ENCODE data around the gene CTDSP2.
"Not testable (repeated sequence)": the region's sequence is repeated elsewhere in the genome, so short reads cannot be mapped to it uniquely, and the experiment has no call there.

CTDSP2 gene

DNA sequence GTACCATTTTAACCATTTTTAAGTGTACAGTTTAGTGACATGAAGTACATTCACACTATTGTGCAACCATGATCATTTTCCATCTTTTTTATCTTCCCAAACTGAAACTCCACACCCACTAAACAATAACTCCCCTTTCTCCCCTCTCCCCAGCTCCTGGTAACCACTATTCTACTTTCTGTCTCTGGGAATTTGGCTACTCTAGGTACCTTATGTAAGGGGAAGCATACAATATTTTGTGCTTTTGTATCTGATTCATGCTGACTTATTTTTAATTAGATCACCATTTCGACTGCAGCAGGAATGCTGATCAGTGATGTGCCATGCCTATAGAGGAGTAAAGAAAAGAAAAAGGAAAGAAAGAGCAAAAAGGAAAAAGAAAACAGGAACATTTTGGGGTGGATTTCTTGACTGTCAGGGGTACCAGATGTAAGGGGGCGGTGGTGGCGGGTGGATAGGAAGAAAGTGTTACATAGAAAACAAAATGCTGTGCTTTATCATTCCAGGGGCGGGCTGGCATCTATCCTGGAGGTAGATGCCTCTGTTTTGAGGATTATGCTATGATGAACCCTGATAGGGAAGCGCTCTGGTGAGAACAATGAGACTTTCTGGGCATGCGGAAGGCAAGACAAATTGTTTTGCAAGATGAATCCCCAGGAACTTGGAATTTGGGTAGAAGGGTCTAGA lies 45.2 kb upstream of the CTDSP2 start:
- CTCF ChIA-PET, result no interaction called here
- POLR2A ChIA-PET, result interaction anchor here (1.4 kb wide), 1 partner anchor 47 kb away, joined by 3 read pairs; no protein-coding TSS in a partner anchor
- no peak for DNase-seq (ENCODE audit: extremely low spot score)
- TF ChIP-seq LEF1 (IDR thresholded peaks at IDR 0.05; ENCODE audit: borderline replicate concordance), result no peak
- no peak for TF ChIP-seq CTBP1 (IDR thresholded peaks at IDR 0.05; ENCODE audit: borderline replicate concordance)
- no peak for TF ChIP-seq FOXA1 (IDR thresholded peaks at IDR 0.05)
- no peak for TF ChIP-seq HDGF (IDR thresholded peaks at IDR 0.05; ENCODE audit: borderline replicate concordance)
- TF ChIP-seq ZNF384 (IDR thresholded peaks at IDR 0.05), result no peak
- no peak for TF ChIP-seq ELF4 (IDR thresholded peaks at IDR 0.05)
- TF ChIP-seq NFRKB (IDR thresholded peaks at IDR 0.05), result no peak
- TF ChIP-seq ARNT (IDR thresholded peaks at IDR 0.05), result no peak
- TF ChIP-seq, protein P1, sequence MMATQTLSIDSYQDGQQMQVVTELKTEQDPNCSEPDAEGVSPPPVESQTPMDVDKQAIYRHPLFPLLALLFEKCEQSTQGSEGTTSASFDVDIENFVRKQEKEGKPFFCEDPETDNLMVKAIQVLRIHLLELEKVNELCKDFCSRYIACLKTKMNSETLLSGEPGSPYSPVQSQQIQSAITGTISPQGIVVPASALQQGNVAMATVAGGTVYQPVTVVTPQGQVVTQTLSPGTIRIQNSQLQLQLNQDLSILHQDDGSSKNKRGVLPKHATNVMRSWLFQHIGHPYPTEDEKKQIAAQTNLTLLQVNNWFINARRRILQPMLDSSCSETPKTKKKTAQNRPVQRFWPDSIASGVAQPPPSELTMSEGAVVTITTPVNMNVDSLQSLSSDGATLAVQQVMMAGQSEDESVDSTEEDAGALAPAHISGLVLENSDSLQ (IDR thresholded peaks at IDR 0.05), result no peak
- TF ChIP-seq SUZ12 (IDR thresholded peaks at IDR 0.05), result no peak
- no peak for TF ChIP-seq TARDBP (IDR thresholded peaks at IDR 0.05)
- TF ChIP-seq SP1 (IDR thresholded peaks at IDR 0.05), result no peak
- no peak for TF ChIP-seq FOXM1 (IDR thresholded peaks at IDR 0.05; ENCODE audit: borderline replicate concordance)
- no peak for TF ChIP-seq BHLHE40 (IDR thresholded peaks at IDR 0.05; ENCODE audit: borderline replicate concordance)
- TF ChIP-seq FOXK2 (IDR thresholded peaks at IDR 0.05), result no peak
- no peak for TF ChIP-seq L3MBTL2 (conservative IDR thresholded peaks at IDR 0.05)

DNA sequence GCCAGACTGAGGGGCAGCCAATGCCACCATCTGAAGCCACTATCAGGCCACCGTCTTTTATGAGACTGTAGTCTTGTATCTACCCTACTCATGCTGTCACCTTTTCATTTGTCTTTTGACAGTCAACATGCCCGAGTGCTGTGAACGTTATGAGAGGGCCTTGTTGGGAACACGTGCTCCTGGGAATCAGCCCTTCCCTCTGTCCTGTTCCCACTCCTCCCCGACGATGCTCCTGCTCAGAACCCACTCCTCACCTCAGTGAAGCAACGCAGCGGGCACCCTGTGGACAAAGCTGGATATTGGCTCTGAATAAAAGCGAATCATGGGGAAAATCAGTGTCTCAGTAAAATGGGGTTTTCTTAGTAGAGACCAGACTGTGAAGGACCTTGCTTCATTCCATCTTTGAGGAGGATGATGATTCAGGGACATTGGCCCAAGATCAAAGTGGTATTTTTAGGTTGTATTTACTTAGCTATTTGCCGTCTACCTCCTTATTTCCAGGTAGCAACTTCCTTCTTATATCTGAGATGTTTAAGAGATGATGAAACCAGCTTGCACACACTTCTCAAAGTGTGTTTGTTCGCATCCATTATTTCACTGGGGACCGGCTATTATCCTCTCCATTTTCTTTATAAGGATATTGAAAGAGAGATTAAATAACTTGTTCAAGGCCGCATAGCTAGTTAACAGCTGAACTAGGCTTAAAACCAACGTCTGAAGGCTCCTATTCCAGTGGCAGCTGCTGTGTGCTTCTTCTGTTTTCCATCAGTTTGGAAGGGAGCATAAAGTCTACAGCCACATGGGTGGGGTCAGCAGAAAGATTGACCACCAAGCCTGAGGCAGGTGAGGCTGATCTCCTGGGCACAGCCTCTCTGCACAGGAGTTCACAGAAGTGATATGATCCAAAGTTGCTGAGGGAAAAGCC lies 43.9 kb upstream of the CTDSP2 start:
- POLR2A ChIA-PET, result interaction anchor here (0.8 to 2.4 kb wide), 3 partner anchors 26 to 54 kb away, joined by 3 to 11 read pairs (median 3); no protein-coding TSS in a partner anchor

DNA sequence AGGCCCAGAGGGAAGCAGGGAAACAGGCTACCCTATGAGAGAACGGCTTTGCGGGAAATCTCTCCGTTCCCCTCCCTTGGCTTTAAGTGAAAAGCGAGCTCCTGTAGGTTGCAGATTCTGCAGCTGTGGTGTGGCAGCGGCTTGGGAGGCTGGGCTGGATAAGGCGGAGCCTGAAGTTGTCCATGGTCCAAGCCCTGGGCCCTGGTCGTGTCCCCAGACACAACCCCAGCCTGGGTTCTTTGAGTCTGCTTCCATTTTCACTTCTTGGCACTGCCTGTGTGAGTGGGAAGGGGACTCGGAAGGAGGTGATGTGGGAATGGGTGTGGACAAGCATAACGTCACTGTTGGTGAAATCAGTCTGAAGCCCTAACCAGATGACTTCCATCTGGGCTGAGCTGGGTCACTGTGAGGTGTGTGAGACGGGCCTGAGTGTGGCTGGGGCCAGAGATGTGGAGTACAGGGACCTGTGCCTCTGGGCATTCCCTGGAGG lies 43.0 kb upstream of the CTDSP2 start:
- TF ChIP-seq, protein P1 (IDR thresholded peaks at IDR 0.05), result no peak
- TF ChIP-seq SP1 (IDR thresholded peaks at IDR 0.05) (no peak), NFRKB (IDR thresholded peaks at IDR 0.05) (no peak), ELF4 (IDR thresholded peaks at IDR 0.05) (no peak), BHLHE40 (IDR thresholded peaks at IDR 0.05; ENCODE audit: borderline replicate concordance) (no peak), LEF1 (IDR thresholded peaks at IDR 0.05; ENCODE audit: borderline replicate concordance) (no peak), SUZ12 (IDR thresholded peaks at IDR 0.05) (no peak)
- CTCF ChIA-PET, result interaction anchor here (0.9 kb wide), 1 partner anchor 66 kb away, joined by 3 read pairs; no protein-coding TSS in a partner anchor
- DNase-seq (ENCODE audit: extremely low spot score), result no peak

More for the DNA sequence above, 43.9 kb upstream of the CTDSP2 start:
- DNase-seq (ENCODE audit: extremely low spot score), result no peak
- TF ChIP-seq FOXK2 (IDR thresholded peaks at IDR 0.05) (no peak), FOXM1 (IDR thresholded peaks at IDR 0.05; ENCODE audit: borderline replicate concordance) (no peak), SUZ12 (IDR thresholded peaks at IDR 0.05) (no peak), LEF1 (IDR thresholded peaks at IDR 0.05; ENCODE audit: borderline replicate concordance) (no peak), BHLHE40 (IDR thresholded peaks at IDR 0.05; ENCODE audit: borderline replicate concordance) (no peak)
- CTCF ChIA-PET, result interaction anchor here (0.9 kb wide), 1 partner anchor 67 kb away, joined by 3 read pairs; no protein-coding TSS in a partner anchor

DNA sequence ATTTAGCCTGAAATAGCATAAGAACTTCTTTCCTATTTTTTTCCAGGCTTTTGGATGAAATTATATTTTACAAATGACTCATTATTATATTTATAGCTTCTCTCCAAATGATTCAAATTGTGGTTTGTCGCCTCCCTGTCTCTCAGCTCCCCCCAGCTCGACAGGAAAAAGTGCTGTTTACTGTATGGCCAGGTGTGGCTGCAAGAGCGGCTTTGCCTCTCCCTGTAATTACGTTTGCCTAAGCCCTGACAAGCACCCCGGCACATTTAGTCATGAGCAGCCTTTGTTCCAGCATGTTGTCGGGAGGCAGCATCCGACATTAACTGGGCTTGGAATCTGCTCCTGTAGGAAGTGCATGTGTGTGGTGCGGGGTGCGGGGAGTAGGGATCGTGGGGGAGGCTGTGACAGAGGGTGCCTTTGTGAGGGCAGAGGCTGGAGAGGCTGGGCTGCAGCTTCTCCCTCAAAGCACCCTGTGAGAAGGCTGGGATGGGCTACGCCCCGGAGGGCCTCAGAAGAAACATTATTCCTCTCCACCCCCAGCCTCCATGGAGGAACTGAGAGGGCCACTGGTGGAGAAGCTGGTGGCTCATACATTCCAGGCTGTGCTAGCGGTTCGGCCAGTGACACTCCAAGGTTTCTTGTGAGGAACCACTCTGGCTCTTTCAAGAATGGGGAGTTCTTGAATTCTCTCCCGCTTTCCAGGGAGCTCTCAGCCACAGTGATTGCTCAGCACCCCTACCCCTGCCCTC lies 42.1 kb upstream of the CTDSP2 start:
- no peak for DNase-seq (ENCODE audit: extremely low spot score)
- ChIA-PET POLR2A (interaction anchor here (1.4 to 2.4 kb wide), 3 partner anchors 8 to 24 kb away, joined by 4 to 11 read pairs (median 7); no protein-coding TSS in a partner anchor), CTCF (no interaction called here)
- TF ChIP-seq CTBP1 (IDR thresholded peaks at IDR 0.05; ENCODE audit: borderline replicate concordance) (no peak), SP1 (IDR thresholded peaks at IDR 0.05) (no peak), L3MBTL2 (conservative IDR thresholded peaks at IDR 0.05) (no peak), NFRKB (IDR thresholded peaks at IDR 0.05) (no peak), HDGF (IDR thresholded peaks at IDR 0.05; ENCODE audit: borderline replicate concordance) (no peak), ZNF384 (IDR thresholded peaks at IDR 0.05) (no peak)

More for the DNA sequence above, 43.0 kb upstream of the CTDSP2 start:
- POLR2A ChIA-PET, result interaction anchor here (2.4 kb wide), 1 partner anchor 25 kb away, joined by 11 read pairs; no protein-coding TSS in a partner anchor

DNA sequence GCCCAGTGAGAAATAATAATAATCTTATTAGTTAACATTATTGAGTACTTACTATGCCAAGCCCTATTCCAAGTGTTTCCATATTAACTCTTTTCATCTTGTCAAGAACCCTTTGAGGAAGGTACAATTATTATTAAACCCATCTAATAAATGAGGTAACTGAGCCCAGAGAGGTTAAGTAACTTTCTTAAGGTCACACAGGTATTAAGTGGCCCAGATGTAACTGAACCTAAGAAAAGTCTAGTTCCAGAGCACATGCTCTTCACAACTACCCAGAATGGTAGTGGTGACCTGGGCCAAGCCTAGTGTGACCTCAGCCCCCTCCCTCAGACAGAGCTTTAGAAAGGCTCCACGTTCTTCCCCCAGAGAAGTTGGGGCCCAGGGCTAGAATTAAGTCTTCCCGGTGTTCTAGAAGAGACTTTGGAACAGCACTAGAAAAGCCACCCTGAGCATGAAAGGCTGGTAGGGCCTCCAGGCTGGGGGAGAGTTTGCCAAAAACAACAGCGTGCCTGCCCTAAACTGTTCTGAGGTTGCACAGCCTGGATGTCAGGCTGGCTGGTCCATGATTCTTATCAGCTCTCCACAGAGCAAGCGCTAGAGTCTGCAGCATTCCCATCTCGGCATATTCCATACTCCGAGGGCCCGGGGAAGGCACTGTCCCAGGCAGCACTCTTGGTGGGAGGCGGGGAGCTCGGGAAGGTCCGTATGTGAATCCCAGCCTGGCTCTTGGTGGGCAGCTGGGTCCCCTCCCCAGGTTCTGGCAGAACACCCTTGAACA lies 41.3 kb upstream of the CTDSP2 start:
- CTCF ChIA-PET, result no interaction called here
- POLR2A ChIA-PET, result interaction anchor here (1.0 to 2.4 kb wide), 4 partner anchors 8 to 23 kb away, joined by 3 to 11 read pairs (median 6); no protein-coding TSS in a partner anchor
- DNase-seq (ENCODE audit: extremely low spot score), result no peak
- TF ChIP-seq ARNT (IDR thresholded peaks at IDR 0.05) (no peak), ELF4 (IDR thresholded peaks at IDR 0.05) (no peak), ZNF384 (IDR thresholded peaks at IDR 0.05) (no peak), L3MBTL2 (conservative IDR thresholded peaks at IDR 0.05) (no peak), BHLHE40 (IDR thresholded peaks at IDR 0.05; ENCODE audit: borderline replicate concordance) (no peak), NFRKB (IDR thresholded peaks at IDR 0.05) (no peak), SUZ12 (IDR thresholded peaks at IDR 0.05) (no peak), FOXA1 (IDR thresholded peaks at IDR 0.05) (no peak), CTBP1 (IDR thresholded peaks at IDR 0.05; ENCODE audit: borderline replicate concordance) (no peak), LEF1 (IDR thresholded peaks at IDR 0.05; ENCODE audit: borderline replicate concordance) (no peak), HDGF (IDR thresholded peaks at IDR 0.05; ENCODE audit: borderline replicate concordance) (no peak), FOXK2 (IDR thresholded peaks at IDR 0.05) (no peak), FOXM1 (IDR thresholded peaks at IDR 0.05; ENCODE audit: borderline replicate concordance) (no peak), SP1 (IDR thresholded peaks at IDR 0.05) (no peak)
- TF ChIP-seq, protein P1 (IDR thresholded peaks at IDR 0.05), result no peak

DNA sequence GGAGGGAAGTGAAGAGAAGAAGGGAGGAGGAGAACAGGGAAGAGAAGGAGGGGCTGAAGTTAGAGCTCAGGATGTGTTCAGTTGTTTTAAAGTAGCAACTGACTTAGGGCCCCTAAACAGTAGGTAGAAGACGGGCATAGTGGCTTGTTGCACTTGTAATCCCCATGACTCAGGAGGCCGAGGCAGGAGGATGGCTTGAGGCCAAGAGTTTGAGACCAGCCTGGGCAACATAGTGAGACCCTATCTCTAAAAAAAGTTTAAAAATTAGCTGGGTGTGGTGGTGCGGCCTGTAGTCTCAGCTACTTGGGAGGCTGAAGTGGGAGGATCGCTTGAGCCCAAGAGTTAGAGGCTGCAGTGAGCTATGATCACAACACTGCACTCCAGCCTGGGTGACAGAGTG lies 40.4 kb upstream of the CTDSP2 start:
- DNase-seq (ENCODE audit: extremely low spot score); CTCF ChIA-PET: not testable (repeated sequence)
- POLR2A ChIA-PET, result interaction anchor here (1.0 to 1.5 kb wide), 2 partner anchors 9 to 10 kb away, joined by 3 to 4 read pairs; no protein-coding TSS in a partner anchor
